HFFc6 (cell line): ENCODE results near the gene PIN1. TPM values are rescaled to one million over a fixed set of nuclear protein-coding genes. Genes with fewer than 3 reads are reported as not detected.

Experiments
- DNase-seq: peaks from one replicate; pipeline ENCODE4 v3.0.0-alpha.2; 2018
- H3K27ac Mint-ChIP-seq: 2 replicates; pipeline ENCODE4 v1.8.0; 2020; ENCODE audit warnings: mild to moderate bottlenecking, mixed read lengths
- H3K27me3 Mint-ChIP-seq: 2 replicates; pipeline ENCODE4 v1.8.0; 2021; ENCODE audit warnings: mild to moderate bottlenecking, moderate library complexity, mixed read lengths; ENCODE audit not compliant: insufficient read depth
- H3K36me3 Mint-ChIP-seq: 2 replicates; pipeline ENCODE4 v1.8.0; 2021; ENCODE audit warnings: low read depth, mixed read lengths
- H3K4me1 Mint-ChIP-seq: 2 replicates; pipeline ENCODE4 v1.8.0; 2020; ENCODE audit warnings: low read depth, mixed read lengths
- H3K4me3 Mint-ChIP-seq: 2 replicates; pipeline ENCODE4 v1.8.0; 2020; ENCODE audit warnings: mild to moderate bottlenecking, moderate library complexity, mixed read lengths
- H3K9me3 Mint-ChIP-seq: 2 replicates; pipeline ENCODE4 v1.8.0; 2020; ENCODE audit warnings: mild to moderate bottlenecking, mixed read lengths
- total RNA-seq, 6 experiments: library from RNA; stranded (reverse); fragmentation: NEBNext Ultra II Directional; extraction: Animal tissue kit (Norgen Biotek cat#: 25700); gene quantifications; 2 replicates in 1 of 6; 3 replicates in 5 of 6; pipeline ENCODE4 v1.2.3, GENCODE V29; 2021
- TF ChIP-seq, protein P1 (sequence below): fragments of 200-600 bp; sonication (generic); IDR thresholded peaks from 2 replicates; pipeline ENCODE4 v1.5.0; 2021; ENCODE audit warnings: antibody characterized with exemption, mild to moderate bottlenecking

The PIN1 gene
- total RNA-seq, 6 experiments from 2014 or later: 113 to 153 (median 120) TPM

DNA sequence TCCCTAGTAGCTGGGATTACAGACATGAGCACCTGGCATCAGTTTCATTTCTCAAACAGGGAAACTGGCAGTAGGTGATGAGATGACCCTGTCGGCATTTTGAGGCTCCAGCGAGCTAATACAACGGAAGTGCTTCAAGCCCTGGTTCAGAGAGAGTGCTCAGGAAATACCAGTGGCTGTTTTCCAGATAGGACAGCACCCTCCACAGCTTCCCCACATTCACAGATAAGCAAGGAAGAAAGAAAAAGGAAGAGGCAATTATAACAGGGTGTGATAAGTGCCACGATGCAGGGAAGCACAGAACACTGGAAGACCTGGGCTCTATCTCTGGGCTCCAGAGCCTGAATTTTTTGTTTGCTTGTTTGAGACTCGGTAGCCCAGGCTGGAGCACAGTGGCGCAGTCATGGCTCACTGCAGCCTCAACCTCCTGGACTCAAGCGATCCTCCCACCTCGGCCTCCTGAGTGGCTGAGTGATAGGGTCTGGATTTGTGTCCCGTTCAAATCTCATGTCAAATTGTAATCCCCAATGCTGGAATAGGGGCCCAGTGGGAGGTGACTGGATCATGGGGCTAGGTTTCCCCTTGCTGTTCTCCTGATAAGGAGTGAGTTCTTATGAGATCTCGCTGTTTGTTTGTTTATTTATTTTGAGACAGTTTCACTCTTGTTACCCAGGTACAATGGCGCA is 43.5 kb downstream of the PIN1 start:
- no peak for DNase-seq
- Mint-ChIP-seq H3K36me3 (no peaks in the 10 kb centered on the region), H3K9me3 (no peaks in the 10 kb centered on the region), H3K4me1 (peaks cover 10% of the 10 kb centered on the region), H3K4me3 (no peak overlapping the region), H3K27me3 (peaks cover 5% of the 10 kb centered on the region; the same call in 1 of the 2 replicates), H3K27ac (no peak overlapping the region)
- TF ChIP-seq, protein P1, sequence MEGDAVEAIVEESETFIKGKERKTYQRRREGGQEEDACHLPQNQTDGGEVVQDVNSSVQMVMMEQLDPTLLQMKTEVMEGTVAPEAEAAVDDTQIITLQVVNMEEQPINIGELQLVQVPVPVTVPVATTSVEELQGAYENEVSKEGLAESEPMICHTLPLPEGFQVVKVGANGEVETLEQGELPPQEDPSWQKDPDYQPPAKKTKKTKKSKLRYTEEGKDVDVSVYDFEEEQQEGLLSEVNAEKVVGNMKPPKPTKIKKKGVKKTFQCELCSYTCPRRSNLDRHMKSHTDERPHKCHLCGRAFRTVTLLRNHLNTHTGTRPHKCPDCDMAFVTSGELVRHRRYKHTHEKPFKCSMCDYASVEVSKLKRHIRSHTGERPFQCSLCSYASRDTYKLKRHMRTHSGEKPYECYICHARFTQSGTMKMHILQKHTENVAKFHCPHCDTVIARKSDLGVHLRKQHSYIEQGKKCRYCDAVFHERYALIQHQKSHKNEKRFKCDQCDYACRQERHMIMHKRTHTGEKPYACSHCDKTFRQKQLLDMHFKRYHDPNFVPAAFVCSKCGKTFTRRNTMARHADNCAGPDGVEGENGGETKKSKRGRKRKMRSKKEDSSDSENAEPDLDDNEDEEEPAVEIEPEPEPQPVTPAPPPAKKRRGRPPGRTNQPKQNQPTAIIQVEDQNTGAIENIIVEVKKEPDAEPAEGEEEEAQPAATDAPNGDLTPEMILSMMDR: no peak

DNA sequence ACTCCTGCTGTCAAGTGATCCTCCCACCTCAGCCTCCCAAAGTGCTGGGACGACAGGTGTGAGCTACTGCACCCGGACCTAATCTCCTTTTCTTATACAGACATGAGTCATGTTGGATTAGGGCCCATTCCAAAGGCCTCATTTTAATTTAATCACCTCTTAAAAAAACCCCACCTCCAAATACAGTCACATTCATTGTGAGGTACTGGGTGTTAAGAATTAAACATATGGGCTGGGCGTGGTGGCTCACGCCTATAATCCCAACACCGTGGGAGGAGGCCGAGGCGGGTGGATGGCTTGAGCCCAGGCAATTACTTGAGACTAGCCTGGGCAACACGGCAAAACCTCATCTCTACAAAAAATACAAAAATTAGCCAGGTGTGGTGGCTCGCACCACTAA is 46.6 kb downstream of the PIN1 start:
- Mint-ChIP-seq H3K4me3 (no peak overlapping the region), H3K9me3 (no peaks in the 10 kb centered on the region), H3K27me3 (peaks cover 8% of the 10 kb centered on the region; the same call in 1 of the 2 replicates), H3K4me1 (peaks cover 10% of the 10 kb centered on the region), H3K27ac (no peak overlapping the region), H3K36me3 (no peaks in the 10 kb centered on the region)
- DNase-seq: no peak
- TF ChIP-seq, protein P1: no peak

DNA sequence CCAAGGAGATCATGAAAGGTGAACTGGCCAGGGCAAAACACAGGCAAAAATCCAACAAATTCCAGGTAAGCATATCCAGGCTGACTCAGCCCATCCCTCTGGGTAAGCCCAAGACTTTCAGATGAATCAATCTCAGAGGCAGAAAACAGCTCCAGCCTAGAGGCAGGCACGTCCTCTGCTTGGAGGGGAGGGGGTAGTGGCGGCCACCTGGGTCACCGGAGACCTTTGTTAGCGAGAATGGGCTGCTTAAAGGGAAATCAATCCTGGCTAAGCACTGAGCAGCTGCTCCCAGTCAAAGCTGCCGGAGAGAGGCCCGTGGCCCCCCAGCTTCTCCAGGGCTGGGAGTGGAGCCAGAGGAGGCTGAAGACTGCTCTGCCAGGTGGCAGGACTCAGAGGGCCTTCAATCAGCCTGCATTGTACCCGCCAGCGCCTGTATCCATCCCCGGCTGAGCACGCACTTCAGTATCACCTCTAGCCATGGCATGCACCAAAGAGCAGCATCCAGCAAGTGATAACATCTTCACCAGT is 48.2 kb downstream of the PIN1 start:
- Mint-ChIP-seq H3K27ac (no peak overlapping the region), H3K4me3 (no peak overlapping the region), H3K36me3 (no peaks in the 10 kb centered on the region), H3K27me3 (peaks cover 17% of the 10 kb centered on the region), H3K9me3 (no peaks in the 10 kb centered on the region), H3K4me1 (peaks cover 4% of the 10 kb centered on the region)
- DNase-seq: no peak
- TF ChIP-seq, protein P1: no peak

DNA sequence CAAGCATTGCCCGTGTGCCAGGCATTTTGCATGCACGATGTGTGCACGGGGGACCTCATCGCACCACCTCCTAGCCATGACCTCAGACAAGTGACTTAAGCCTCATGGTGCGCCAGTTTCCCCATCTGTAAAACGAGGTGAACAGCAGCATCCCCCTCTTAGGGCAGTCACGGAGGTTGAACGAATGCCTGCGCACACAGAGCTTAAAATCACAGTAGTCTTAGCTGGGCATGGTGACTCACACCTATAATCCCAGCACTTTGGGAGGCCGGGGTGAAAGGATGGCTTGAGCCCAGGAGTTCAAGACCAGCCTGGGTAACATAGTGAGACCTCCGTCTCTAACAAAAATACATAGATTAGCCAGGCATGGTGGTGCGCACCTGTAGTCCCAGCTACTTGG is 48.6 kb downstream of the PIN1 start:
- DNase-seq: no peak
- Mint-ChIP-seq H3K27ac (no peak overlapping the region), H3K36me3 (no peaks in the 10 kb centered on the region), H3K4me1 (no peaks in the 10 kb centered on the region), H3K9me3 (no peaks in the 10 kb centered on the region), H3K4me3 (no peak overlapping the region), H3K27me3 (peaks cover 17% of the 10 kb centered on the region)
- TF ChIP-seq, protein P1: no peak

DNA sequence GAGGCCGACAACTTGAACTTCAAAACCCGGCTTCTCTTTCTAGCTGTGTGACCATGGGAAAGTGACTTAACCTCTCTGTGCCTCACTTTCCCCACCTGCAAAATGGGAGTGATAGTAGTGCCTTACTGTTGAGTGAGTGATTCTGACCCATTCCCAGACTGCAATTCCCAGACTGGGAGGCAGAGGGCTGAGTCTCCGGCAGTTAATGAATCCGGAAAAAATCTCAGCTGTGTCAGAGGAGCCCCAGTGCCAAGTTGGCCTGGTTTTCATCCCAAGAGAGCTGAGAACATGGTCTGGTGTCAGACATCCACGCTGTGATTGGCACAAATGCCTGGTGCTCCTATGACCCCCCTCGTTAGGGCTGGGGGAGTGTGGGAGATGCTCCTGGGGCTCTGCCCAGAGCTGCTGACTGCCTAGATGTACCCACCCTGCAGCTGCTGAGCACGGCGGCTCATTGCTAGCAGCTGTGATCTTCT is 50.0 kb downstream of the PIN1 start:
- Mint-ChIP-seq H3K9me3 (no peaks in the 10 kb centered on the region), H3K27me3 (peaks cover 24% of the 10 kb centered on the region), H3K4me1 (no peaks in the 10 kb centered on the region), H3K36me3 (no peaks in the 10 kb centered on the region), H3K4me3 (no peak overlapping the region), H3K27ac (no peak overlapping the region)
- TF ChIP-seq, protein P1: peak; percentile 64
- peak; percentile 10 for DNase-seq
